K562 (cell line): Measurements from ENCODE around the gene CAPZA1. TPM values are rescaled to one million over a fixed set of nuclear protein-coding genes. Genes with fewer than 3 reads are reported as not detected.

ENCODE experiments used
- ATAC-seq: fragments of 200-7000 bp; cut with Tn5 transposase; 3 replicates; pipeline ENCODE4 v1.9.1; 2020; ENCODE audit warnings: moderate library complexity
- BruUV-seq: library from RNA; stranded (reverse); fragments of 400-500 nt; replicated peaks from 2 replicates; lab custom pipeline; 2021; lab: Mats Ljungman, UMichigan
- CTCF ChIA-PET: fragments of 300-600 bp; formaldehyde crosslinking; extraction: SDS; loops from one replicate; lab custom pipeline; 2021; ENCODE audit warnings: low intra/inter-chr PET ratio; lab: Yijun Ruan, JAX
- POLR2A ChIA-PET: fragments of 300-600, 350-650 bp; sonication (Branson Sonifier 250); formaldehyde crosslinking; extraction: SDS; loops from one replicate; lab custom pipeline; 2021; ENCODE audit warnings: antibody characterized with exemption, inconsistent platforms; lab: Yijun Ruan, JAX
- DNase-seq, 4 experiments: peaks; one replicate each; pipeline versions ENCODE4 v3.0.0 to v3.0.0-alpha.2; 2011 to 2018; ENCODE audit warnings: low spot score in 3 of 4, mixed read lengths in 3 of 4; ENCODE audit errors: extremely low read depth in 1 of 4
- FAIRE-seq: peaks from 2 replicates; lab custom pipeline; 2011; peaks lifted over from hg19 to GRCh38; lab: Jason Lieb, UNC
- H2AFZ ChIP-seq: 2 replicates; pipeline ENCODE4 v1.6.0; 2011; ENCODE audit warnings: low read depth, low read length, control low read depth, inconsistent platforms
- H3K27ac ChIP-seq: fragments of 200-600 bp; 3 replicates; pipeline ENCODE4 v1.8.0; 2011; ENCODE audit warnings: low read depth, mild to moderate bottlenecking, control low read depth, inconsistent platforms, low read length, moderate library complexity, mixed read lengths; ENCODE audit errors: extremely low read depth
- H3K27me3 ChIP-seq, 2 experiments: fragments of 300-600 bp in 1 of 2; 2 replicates in 1 of 2; 3 replicates in 1 of 2; pipeline versions ENCODE4 v1.6.0 to v1.8.0; 2011; ENCODE audit warnings: inconsistent platforms in 2 of 2, low read length in 2 of 2, mild to moderate bottlenecking in 1 of 2, mixed read lengths in 1 of 2, moderate library complexity in 1 of 2; ENCODE audit not compliant: control insufficient read depth in 2 of 2, insufficient read depth in 2 of 2
- H3K36me3 ChIP-seq: fragments of 300-600 bp; 3 replicates; pipeline ENCODE4 v1.8.0; 2011; ENCODE audit warnings: mild to moderate bottlenecking, low read length, inconsistent platforms; ENCODE audit not compliant: control insufficient read depth, insufficient read depth
- H3K4me1 ChIP-seq, 2 experiments: fragments of 200-600 bp in 1 of 2; replicated peaks in 1 of 2; 2 replicates in 1 of 2; 3 replicates in 1 of 2; pipeline versions ENCODE4 v1.5.1 to v1.8.0; 2011; ENCODE audit warnings: inconsistent platforms in 2 of 2, low read length in 2 of 2, mild to moderate bottlenecking in 1 of 2, mixed read lengths in 1 of 2, moderate library complexity in 1 of 2; ENCODE audit not compliant: control insufficient read depth in 2 of 2, insufficient read depth in 2 of 2
- H3K4me2 ChIP-seq: 2 replicates; pipeline ENCODE4 v1.6.1; 2011; ENCODE audit warnings: low read length, control low read depth, inconsistent platforms, mixed read lengths; ENCODE audit not compliant: insufficient read depth
- H3K4me3 ChIP-seq: fragments of 200-600 bp; sonication (generic), shearing (Covaris generic); 2 replicates; pipeline ENCODE4 v1.5.1; 2016; ENCODE audit warnings: control low read depth, inconsistent platforms
- H3K79me2 ChIP-seq: fragments of 200-600 bp; 3 replicates; pipeline ENCODE4 v1.8.0; 2011; ENCODE audit warnings: low read length, inconsistent platforms; ENCODE audit not compliant: control insufficient read depth, insufficient read depth
- H3K9ac ChIP-seq, 2 experiments: 2 replicates each; pipeline versions ENCODE4 v1.6.0 to v1.6.1; 2011; ENCODE audit warnings: low read depth in 2 of 2, low read length in 2 of 2, control low read depth in 1 of 2, inconsistent platforms in 1 of 2, mild to moderate bottlenecking in 1 of 2, mixed read lengths in 1 of 2; ENCODE audit not compliant: insufficient read depth in 1 of 2
- H3K9me1 ChIP-seq: one replicate; pipeline ENCODE4 v1.6.0; 2011; ENCODE audit warnings: inconsistent platforms, mild to moderate bottlenecking, low read length, moderate library complexity; ENCODE audit not compliant: control insufficient read depth, insufficient read depth
- H3K9me3 ChIP-seq: replicated peaks from 2 replicates; pipeline ENCODE4 v1.5.1; 2011; ENCODE audit warnings: low read depth, low read length, inconsistent platforms; ENCODE audit not compliant: control insufficient read depth, insufficient read depth
- H4K20me1 ChIP-seq: replicated peaks from 2 replicates; pipeline ENCODE4 v1.6.1; 2011; ENCODE audit warnings: low read length, inconsistent platforms, mixed read lengths; ENCODE audit not compliant: control insufficient read depth, insufficient read depth
- BCL6 ChIP-seq: fragments of 250-450 bp; sonication (Bioruptor Pico); IDR thresholded peaks from 2 replicates; pipeline ENCODE4 v1.4.0; 2020
- DIDO1 ChIP-seq: fragments of 450-650 bp; IDR thresholded peaks from 2 replicates; pipeline ENCODE4 v1.6.1; 2016; ENCODE audit warnings: low read depth, missing biosample characterization, missing genetic modification characterization
- ESRRB ChIP-seq: fragments of 250-450 bp; sonication (Bioruptor Pico); IDR thresholded peaks from 2 replicates; pipeline ENCODE4 v1.5.0; 2020; ENCODE audit warnings: mild to moderate bottlenecking, moderate library complexity, borderline replicate concordance
- HDAC1 ChIP-seq, 2 experiments: fragments of 450-650 bp; IDR thresholded peaks; 2 replicates each; pipeline ENCODE4 v1.6.1; 2016 to 2017; ENCODE audit warnings: inconsistent platforms in 1 of 2, mild to moderate bottlenecking in 1 of 2, moderate library complexity in 1 of 2
- HDAC3 ChIP-seq: fragments of 450-650 bp; IDR thresholded peaks from 2 replicates; pipeline ENCODE4 v1.6.1; 2018; ENCODE audit warnings: borderline replicate concordance, mild to moderate bottlenecking, moderate library complexity; ENCODE audit not compliant: partially characterized antibody
- HMBOX1 ChIP-seq: sonication (generic); IDR thresholded peaks from 2 replicates; pipeline ENCODE4 v1.6.1; 2016
- HMG20A ChIP-seq: fragments of 450-650 bp; formaldehyde crosslinking; conservative IDR thresholded peaks from 2 replicates; pipeline ENCODE4 v1.4.0; 2020; ENCODE audit warnings: mild to moderate bottlenecking, mixed read lengths
- KAT2B ChIP-seq: IDR thresholded peaks from one replicate; pipeline ENCODE4 v1.6.1; 2012; ENCODE audit warnings: low read depth, mild to moderate bottlenecking, control low read depth, inconsistent platforms, low read length, moderate library complexity
- KDM1A ChIP-seq, 2 experiments: fragments of 450-650 bp; IDR thresholded peaks; 2 replicates each; pipeline ENCODE4 v1.6.1; 2016; ENCODE audit warnings: mild to moderate bottlenecking in 2 of 2
- KLF10 ChIP-seq: fragments of 250-450 bp; sonication (Bioruptor Pico); IDR thresholded peaks from 2 replicates; pipeline ENCODE4 v1.6.1; 2021; ENCODE audit warnings: matching md5 sums
- MTA3 ChIP-seq: fragments of 450-650 bp; formaldehyde crosslinking; IDR thresholded peaks from 2 replicates; pipeline ENCODE4 v1.6.1; 2017; ENCODE audit warnings: mild to moderate bottlenecking, borderline replicate concordance
- NFIX ChIP-seq: fragments of 250-450 bp; sonication (Bioruptor Pico); IDR thresholded peaks from 2 replicates; pipeline ENCODE4 v1.4.0; 2020; ENCODE audit warnings: low read depth, mild to moderate bottlenecking, moderate library complexity
- NFXL1 ChIP-seq: fragments of 450-650 bp; formaldehyde crosslinking; IDR thresholded peaks from 2 replicates; pipeline ENCODE4 v1.4.0; 2021; ENCODE audit warnings: mild to moderate bottlenecking
- NR3C1 ChIP-seq: sonication (generic); formaldehyde crosslinking; IDR thresholded peaks from 2 replicates; pipeline ENCODE4 v1.8.1; 2022; ENCODE audit warnings: missing genetic modification reagents
- SNRNP70 ChIP-seq: fragments of 200-400 bp; formaldehyde crosslinking; optimal IDR thresholded peaks from 2 replicates; pipeline ENCODE3; 2017; ENCODE audit warnings: low read depth, low read length
- THRAP3 ChIP-seq: fragments of 450-650 bp; IDR thresholded peaks from 2 replicates; pipeline ENCODE4 v1.6.1; 2016; ENCODE audit warnings: mild to moderate bottlenecking, inconsistent platforms, borderline replicate concordance
- TSHZ1 ChIP-seq: fragments of 250-450 bp; sonication (Bioruptor Pico); IDR thresholded peaks from 2 replicates; pipeline ENCODE4 v1.4.0; 2020; ENCODE audit warnings: mild to moderate bottlenecking, moderate library complexity
- ZBTB8A ChIP-seq: fragments of 450-650 bp; IDR thresholded peaks from 2 replicates; pipeline ENCODE4 v1.6.1; 2018; ENCODE audit warnings: mild to moderate bottlenecking, moderate library complexity; ENCODE audit not compliant: partially characterized antibody
- ZNF277 ChIP-seq: fragments of 250-450 bp; sonication (Bioruptor Pico); IDR thresholded peaks from 2 replicates; pipeline ENCODE4 v1.8.0; 2022; ENCODE audit warnings: inconsistent platforms, mild to moderate bottlenecking, moderate library complexity, borderline replicate concordance
- ZNF436 ChIP-seq: fragments of 250-450, 450-650 bp; sonication (Bioruptor Pico); formaldehyde crosslinking; IDR thresholded peaks from 2 replicates; pipeline ENCODE4 v1.7.0; 2020; ENCODE audit warnings: mild to moderate bottlenecking
- ZNF583 ChIP-seq: fragments of 250-450 bp; sonication (Bioruptor Pico); IDR thresholded peaks from 2 replicates; pipeline ENCODE4 v1.4.0; 2020
- in situ Hi-C: fragments of 300-500 bp; cut with MboI; formaldehyde crosslinking; loops from 4 replicates; pipeline ENCODE4 v1.15.0; 2018; ENCODE audit warnings: inconsistent platforms, mixed read lengths
- intact Hi-C: fragments of 100-400 bp; cut with micrococcal nuclease; formaldehyde crosslinking; loops from 2 replicates; pipeline ENCODE4 v1.14.2; 2022
- polyA plus RNA-seq, 8 experiments: library from polyadenylated mRNA; depleted of rRNA in 4 of 8; stranded (reverse) in 5 of 8; unstranded in 3 of 8; fragments of >200 nt; fragmentation: Nextera tagmentation in 2 of 8; fragmentation: Illumina TruSeq in 1 of 8; extraction: Ambion mirVana in 2 of 8; extraction: Trizol in 1 of 8; gene quantifications; 2 replicates each; pipeline versions ENCODE4 v1.2.1 to v1.2.3, GENCODE V29; 2011 to 2014; ENCODE audit warnings: inconsistent platforms in 1 of 8, missing spikeins in 1 of 8
- total RNA-seq, 7 experiments: library from RNA; depleted of rRNA in 6 of 7; stranded (reverse); fragments of >200 nt in 6 of 7; fragmentation: Illumina TruSeq in 2 of 7; extraction: Trizol in 2 of 7; gene quantifications; 2 replicates each; pipeline versions ENCODE4 v1.2.1 to v1.2.3, GENCODE V29; 2011 to 2021; ENCODE audit warnings: low replicate concordance in 1 of 7

The CAPZA1 gene
- total and polyA plus RNA-seq, 9 of the 15 experiments (the other 6 are each of a cell fraction or from before 2014, with no cell fraction given): 237 to 1,020 (median 306) TPM

- Histone ChIP-seq H2AFZ (no peak overlapping the region), H3K79me2 (peaks cover 98% of the 10 kb centered on the region), H3K4me2 (no peak overlapping the region), H3K4me3 (no peak overlapping the region), H3K4me1 (peaks cover 13 to 31% of the 10 kb centered on the region in 2 experiments), H3K9me1 (peaks cover 9% of the 10 kb centered on the region), H3K36me3 (peaks cover 78% of the 10 kb centered on the region), H3K27me3 (no peaks in the 10 kb centered on the region), H3K9ac (no peak overlapping the region), H3K9me3 (no peaks in the 10 kb centered on the region), H3K27ac (no peak overlapping the region), H4K20me1 (peaks cover 56% of the 10 kb centered on the region)
- DNase-seq (no peak), ATAC-seq (no peak), FAIRE-seq (no peak)
- ChIA-PET POLR2A (no interaction called here), CTCF (no interaction called here)
- intact Hi-C loops: loop anchor here (10.0 kb wide), 1 partner anchor 178 kb away; no protein-coding TSS in a partner anchor
- in situ Hi-C loops: loop anchor here (10.0 kb wide), 1 partner anchor 178 kb away; no protein-coding TSS in a partner anchor
- BruUV-seq: no TSS peak
- TF ChIP-seq MTA3 (no peak), KDM1A (IDR thresholded peaks at IDR 0.05) (peak in 1 of 2 experiments; percentile 64; a peak in 2 of 4 replicates), TSHZ1 (CRISPR knock-in tag) (no peak), ESRRB (CRISPR knock-in tag) (no peak), NFIX (CRISPR knock-in tag) (no peak), ZNF436 (no peak), THRAP3 (no peak), KAT2B (no peak), HMBOX1 (no peak), BCL6 (CRISPR knock-in tag) (no peak), HMG20A (no peak), DIDO1 (no peak), NFXL1 (CRISPR knock-in tag) (no peak), HDAC3 (no peak), NR3C1 (CRISPR knock-in tag) (no peak), SNRNP70 (no peak), ZBTB8A (no peak), KLF10 (CRISPR knock-in tag) (no peak), ZNF583 (no peak), ZNF277 (CRISPR knock-in tag) (no peak), HDAC1 (IDR thresholded peaks at IDR 0.05) (peak in 1 of 2 experiments; percentile 4; a peak in 1 of 4 replicates)
These were observed 7.3 kb downstream of the CAPZA1 start for GRCh38 chr1:112626887-112627286.
